SK-N-MC (cell line): ENCODE measurements around the gene TNFRSF14.

ENCODE experiments used
- DNase-seq: peaks from one replicate; pipeline ENCODE4 v3.0.0-alpha.2; 2011; ENCODE audit warnings: low read depth, low spot score
- H3K27ac ChIP-seq: fragments of 200-600 bp; sonication (generic); 2 replicates; pipeline ENCODE4 v1.5.1; 2016; ENCODE audit warnings: mixed run types
- H3K36me3 ChIP-seq: fragments of 200-600 bp; sonication (generic); 2 replicates; pipeline ENCODE4 v1.6.1; 2017; ENCODE audit warnings: antibody characterized with exemption, low read length, mixed read lengths; ENCODE audit not compliant: insufficient read depth
- H3K4me3 ChIP-seq: fragments of 200-600 bp; sonication (generic); 2 replicates; pipeline ENCODE4 v1.5.1; 2016
- H3K9ac ChIP-seq: fragments of 200-600 bp; sonication (generic); 2 replicates; pipeline ENCODE4 v1.8.0; 2017; ENCODE audit warnings: mixed run types, mixed read lengths; ENCODE audit not compliant: insufficient read length
- H3K9me3 ChIP-seq: fragments of 200-600 bp; sonication (generic); 2 replicates; pipeline ENCODE4 v1.6.1; 2017; ENCODE audit warnings: low read depth, mild to moderate bottlenecking, antibody characterized with exemption, low read length, moderate library complexity, mixed read lengths
- EZH2 ChIP-seq: fragments of 200-600 bp; sonication (generic); IDR thresholded peaks from one replicate; pipeline ENCODE4 v1.6.1; 2017; ENCODE audit warnings: antibody characterized with exemption
- FOXP2 ChIP-seq: optimal IDR thresholded peaks from 2 replicates; pipeline ENCODE3; 2011; ENCODE audit warnings: mild to moderate bottlenecking, moderate library complexity; ENCODE audit not compliant: insufficient read depth; ENCODE audit errors: extremely low read length, control extremely low read depth
- POLR2AphosphoS5 ChIP-seq: IDR thresholded peaks from 2 replicates; pipeline ENCODE4 v1.6.1; 2012; ENCODE audit warnings: mild to moderate bottlenecking, low read depth, low read length, borderline replicate concordance

Gene TNFRSF14

GRCh38 chr1:2590233-2591141 lies 34.3 kb downstream of the TNFRSF14 start:
- Histone ChIP-seq H3K4me3 (no peak overlapping the region), H3K9ac (no peak overlapping the region), H3K36me3 (no peaks in the 10 kb centered on the region), H3K9me3 (no peaks in the 10 kb centered on the region), H3K27ac (no peak overlapping the region)
- no peak for DNase-seq
- TF ChIP-seq FOXP2 (no peak), POLR2AphosphoS5 (no peak), EZH2 (no peak)

GRCh38 chr1:2591233-2591580 lies 35.0 kb downstream of the TNFRSF14 start:
- Histone ChIP-seq H3K4me3 (no peak overlapping the region), H3K9me3 (no peaks in the 10 kb centered on the region)

GRCh38 chr1:2591581-2592261 lies 35.5 kb downstream of the TNFRSF14 start:
- DNase-seq, result no peak
- no peak for TF ChIP-seq POLR2AphosphoS5
- TF ChIP-seq EZH2, result no peak
- no peak for TF ChIP-seq FOXP2
- Histone ChIP-seq H3K9me3 (no peaks in the 10 kb centered on the region), H3K9ac (no peak overlapping the region), H3K36me3 (no peaks in the 10 kb centered on the region), H3K4me3 (no peak overlapping the region), H3K27ac (no peak overlapping the region)

More at GRCh38 chr1:2591233-2591580, 35.0 kb downstream of the TNFRSF14 start:
- no peaks in the 10 kb centered on the region for H3K36me3 ChIP-seq
- no peak for DNase-seq
- TF ChIP-seq EZH2 (no peak), POLR2AphosphoS5 (no peak), FOXP2 (no peak)
- no peak overlapping the region for H3K9ac ChIP-seq
- no peak overlapping the region for H3K27ac ChIP-seq

GRCh38 chr1:2592672-2593071 lies 36.5 kb downstream of the TNFRSF14 start:
- Histone ChIP-seq H3K36me3 (no peaks in the 10 kb centered on the region), H3K4me3 (no peak overlapping the region), H3K27ac (no peak overlapping the region), H3K9me3 (no peaks in the 10 kb centered on the region), H3K9ac (no peak overlapping the region)
- TF ChIP-seq FOXP2 (no peak), POLR2AphosphoS5 (no peak), EZH2 (no peak)
- no peak for DNase-seq

- no peak overlapping the region for H3K27ac ChIP-seq
- H3K9me3 ChIP-seq, result no peaks in the 10 kb centered on the region
- H3K9ac ChIP-seq, result no peak overlapping the region
- DNase-seq, result no peak
- no peak overlapping the region for H3K4me3 ChIP-seq
- no peaks in the 10 kb centered on the region for H3K36me3 ChIP-seq
- TF ChIP-seq FOXP2, result no peak
- no peak for TF ChIP-seq EZH2
- TF ChIP-seq POLR2AphosphoS5, result no peak
These were observed 37.2 kb downstream of the TNFRSF14 start for GRCh38 chr1:2593251-2593878.

GRCh38 chr1:2594001-2594640 lies 38.0 kb downstream of the TNFRSF14 start:
- no peak for DNase-seq
- H3K27ac ChIP-seq, result no peak overlapping the region

GRCh38 chr1:2594641-2595131 lies 38.5 kb downstream of the TNFRSF14 start:
- no peak for DNase-seq
- TF ChIP-seq EZH2 (no peak), FOXP2 (no peak), POLR2AphosphoS5 (no peak)
- Histone ChIP-seq H3K9ac (no peak overlapping the region), H3K4me3 (no peak overlapping the region), H3K9me3 (0 out of 2 replicates have a peak, but pooled peaks cover 4% of the 10 kb centered on the region), H3K36me3 (no peaks in the 10 kb centered on the region), H3K27ac (no peak overlapping the region)

More at GRCh38 chr1:2594001-2594640, 38.0 kb downstream of the TNFRSF14 start:
- no peak overlapping the region for H3K4me3 ChIP-seq
- no peak overlapping the region for H3K9ac ChIP-seq
- H3K9me3 ChIP-seq, result 0 out of 2 replicates have a peak, but pooled peaks cover 4% of the 10 kb centered on the region
- no peaks in the 10 kb centered on the region for H3K36me3 ChIP-seq
- TF ChIP-seq POLR2AphosphoS5 (no peak), EZH2 (no peak), FOXP2 (no peak)

- no peak overlapping the region for H3K4me3 ChIP-seq
- no peak for TF ChIP-seq EZH2
- no peak overlapping the region for H3K9ac ChIP-seq
- H3K27ac ChIP-seq, result no peak overlapping the region
- DNase-seq, result no peak
- H3K36me3 ChIP-seq, result no peaks in the 10 kb centered on the region
- 0 out of 2 replicates have a peak, but pooled peaks cover 4% of the 10 kb centered on the region for H3K9me3 ChIP-seq
These were observed 39.2 kb downstream of the TNFRSF14 start for GRCh38 chr1:2595261-2595811.
